Endodermal cell (in vitro differentiated cells): ENCODE results near the gene DAP. TPM values are rescaled to one million over a fixed set of nuclear protein-coding genes. Genes with fewer than 3 reads are reported as not detected.

ENCODE experiments used
- DNase-seq: peaks from one replicate; pipeline ENCODE4 v3.0.0-alpha.2; 2017
- H3K27ac ChIP-seq: 2 replicates; pipeline ENCODE4 v1.5.1; 2013; ENCODE audit warnings: mild to moderate bottlenecking, low read depth, low read length, moderate library complexity
- H3K27me3 ChIP-seq: 2 replicates; pipeline ENCODE4 v1.6.1; 2013; ENCODE audit warnings: mild to moderate bottlenecking, low read length, moderate library complexity; ENCODE audit not compliant: insufficient read depth, control insufficient read depth, poor library complexity, severe bottlenecking
- H3K36me3 ChIP-seq: 2 replicates; pipeline ENCODE4 v1.7.0; 2013; ENCODE audit warnings: mild to moderate bottlenecking, low read length, moderate library complexity; ENCODE audit not compliant: control insufficient read depth, insufficient read depth
- H3K4me1 ChIP-seq: one replicate; pipeline ENCODE4 v1.7.0; 2013; ENCODE audit warnings: low read length; ENCODE audit not compliant: control insufficient read depth, insufficient read depth
- H3K4me3 ChIP-seq: 2 replicates; pipeline ENCODE4 v1.5.1; 2013; ENCODE audit warnings: mild to moderate bottlenecking, low read length, moderate library complexity
- H3K9ac ChIP-seq: 2 replicates; pipeline ENCODE4 v1.6.1; 2013; ENCODE audit warnings: mild to moderate bottlenecking, low read length, moderate library complexity; ENCODE audit not compliant: poor library complexity, severe bottlenecking; ENCODE audit errors: extremely low read depth
- H3K9me3 ChIP-seq: 2 replicates; pipeline ENCODE4 v1.6.1; 2013; ENCODE audit warnings: mild to moderate bottlenecking, low read length, moderate library complexity; ENCODE audit not compliant: control insufficient read depth
- H3K27ac Mint-ChIP-seq: 2 replicates; pipeline ENCODE4 v1.8.0; 2020; ENCODE audit warnings: mixed read lengths
- H3K27me3 Mint-ChIP-seq: 2 replicates; pipeline ENCODE4 v1.8.0; 2021; ENCODE audit warnings: mild to moderate bottlenecking, mixed read lengths; ENCODE audit not compliant: insufficient read depth
- H3K36me3 Mint-ChIP-seq: 2 replicates; pipeline ENCODE4 v1.8.0; 2020; ENCODE audit warnings: low read depth, mixed read lengths
- H3K4me1 Mint-ChIP-seq: 2 replicates; pipeline ENCODE4 v1.8.0; 2020; ENCODE audit warnings: mixed read lengths
- H3K4me3 Mint-ChIP-seq: 2 replicates; pipeline ENCODE4 v1.8.0; 2020; ENCODE audit warnings: mild to moderate bottlenecking, moderate library complexity, mixed read lengths
- H3K9me3 Mint-ChIP-seq: 2 replicates; pipeline ENCODE4 v1.8.0; 2020; ENCODE audit warnings: mild to moderate bottlenecking, mixed read lengths
- WGBS, 2 experiments: methylation state at CpG; one replicate each; pipeline versions ENCODE4 v1.1.5 to v1.1.7; 2013; ENCODE audit warnings: missing lambda C conversion rate in 2 of 2, mixed read lengths in 1 of 2; ENCODE audit not compliant: insufficient coverage in 1 of 2, insufficient read length in 1 of 2; 5-methylcytosine and 5-hydroxymethylcytosine counted together
- total RNA-seq, 2 donors: library from RNA; stranded (reverse); fragmentation: NEBNext Ultra II Directional in 1 of 2; extraction: Animal tissue kit (Norgen Biotek cat#: 25700) in 1 of 2; gene quantifications; 2 replicates in 1 of 2; 3 replicates in 1 of 2; pipeline ENCODE4 v1.2.1, GENCODE V29; 2021
- TF ChIP-seq, protein P1 (sequence below): fragments of 200-600 bp; sonication (generic); conservative IDR thresholded peaks from 2 replicates; pipeline ENCODE4 v1.5.0; 2021; ENCODE audit warnings: antibody characterized with exemption, mild to moderate bottlenecking

Gene DAP
- total RNA-seq, 2 donors from 2014 or later, result 77.7 to 106 TPM

- peaks cover 6% of the 10 kb centered on the region for H3K4me1 Mint-ChIP-seq
- WGBS, 2 experiments, result 92 to 94% methylated on average over 19 to 22 of the region's 22 CpGs
- H3K4me3 Mint-ChIP-seq, result no peak overlapping the region
- no peaks in the 10 kb centered on the region for H3K27me3 ChIP-seq
- H3K4me1 ChIP-seq, result no peaks in the 10 kb centered on the region
- peaks cover 51% of the 10 kb centered on the region for H3K36me3 ChIP-seq
- TF ChIP-seq, protein P1, sequence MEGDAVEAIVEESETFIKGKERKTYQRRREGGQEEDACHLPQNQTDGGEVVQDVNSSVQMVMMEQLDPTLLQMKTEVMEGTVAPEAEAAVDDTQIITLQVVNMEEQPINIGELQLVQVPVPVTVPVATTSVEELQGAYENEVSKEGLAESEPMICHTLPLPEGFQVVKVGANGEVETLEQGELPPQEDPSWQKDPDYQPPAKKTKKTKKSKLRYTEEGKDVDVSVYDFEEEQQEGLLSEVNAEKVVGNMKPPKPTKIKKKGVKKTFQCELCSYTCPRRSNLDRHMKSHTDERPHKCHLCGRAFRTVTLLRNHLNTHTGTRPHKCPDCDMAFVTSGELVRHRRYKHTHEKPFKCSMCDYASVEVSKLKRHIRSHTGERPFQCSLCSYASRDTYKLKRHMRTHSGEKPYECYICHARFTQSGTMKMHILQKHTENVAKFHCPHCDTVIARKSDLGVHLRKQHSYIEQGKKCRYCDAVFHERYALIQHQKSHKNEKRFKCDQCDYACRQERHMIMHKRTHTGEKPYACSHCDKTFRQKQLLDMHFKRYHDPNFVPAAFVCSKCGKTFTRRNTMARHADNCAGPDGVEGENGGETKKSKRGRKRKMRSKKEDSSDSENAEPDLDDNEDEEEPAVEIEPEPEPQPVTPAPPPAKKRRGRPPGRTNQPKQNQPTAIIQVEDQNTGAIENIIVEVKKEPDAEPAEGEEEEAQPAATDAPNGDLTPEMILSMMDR, result no peak
- no peak overlapping the region for H3K27ac ChIP-seq
- no peak overlapping the region for H3K9ac ChIP-seq
- no peaks in the 10 kb centered on the region for H3K27me3 Mint-ChIP-seq
- H3K9me3 ChIP-seq, result peaks cover 14% of the 10 kb centered on the region
- peaks cover 11% of the 10 kb centered on the region for H3K9me3 Mint-ChIP-seq
- DNase-seq, result no peak
- H3K4me3 ChIP-seq, result no peak overlapping the region
- peaks cover 45% of the 10 kb centered on the region for H3K36me3 Mint-ChIP-seq
- no peak overlapping the region for H3K27ac Mint-ChIP-seq
Measured at GRCh38 chr5:10681731-10682679, 79.0 kb downstream of the DAP start.

GRCh38 chr5:10680876-10681481, 80.1 kb downstream of the DAP start:
- Histone ChIP-seq H3K9me3 (peaks cover 7% of the 10 kb centered on the region), H3K27me3 (no peaks in the 10 kb centered on the region), H3K27ac (no peak overlapping the region), H3K9ac (no peak overlapping the region), H3K4me3 (no peak overlapping the region), H3K36me3 (peaks cover 51% of the 10 kb centered on the region), H3K4me1 (no peaks in the 10 kb centered on the region)
- H3K4me3 Mint-ChIP-seq, result no peak overlapping the region
- H3K36me3 Mint-ChIP-seq, result peaks cover 40% of the 10 kb centered on the region
- peaks cover 6% of the 10 kb centered on the region for H3K9me3 Mint-ChIP-seq
- WGBS, 2 experiments, result 96 to 99% methylated on average over 13 to 17 of the region's 17 CpGs
- peaks cover 6% of the 10 kb centered on the region for H3K4me1 Mint-ChIP-seq
- H3K27ac Mint-ChIP-seq, result no peak overlapping the region
- TF ChIP-seq, protein P1, result peak; percentile 53
- DNase-seq, result peak; percentile 72
- H3K27me3 Mint-ChIP-seq, result no peaks in the 10 kb centered on the region

- WGBS, 2 experiments, result 92 to 96% methylated on average over 11 to 15 of the region's 15 CpGs
Measured at GRCh38 chr5:10679336-10679988, 81.6 kb downstream of the DAP start.

More at GRCh38 chr5:10679336-10679988, 81.6 kb downstream of the DAP start:
- H3K36me3 Mint-ChIP-seq, result peaks cover 37% of the 10 kb centered on the region
- no peak overlapping the region for H3K4me3 Mint-ChIP-seq
- H3K4me1 Mint-ChIP-seq, result no peaks in the 10 kb centered on the region
- Histone ChIP-seq H3K36me3 (peaks cover 51% of the 10 kb centered on the region), H3K27ac (no peak overlapping the region), H3K4me1 (no peaks in the 10 kb centered on the region), H3K4me3 (no peak overlapping the region), H3K9me3 (peaks cover 7% of the 10 kb centered on the region), H3K27me3 (no peaks in the 10 kb centered on the region), H3K9ac (no peak overlapping the region)
- peaks cover 3% of the 10 kb centered on the region for H3K27me3 Mint-ChIP-seq
- peaks cover 6% of the 10 kb centered on the region for H3K9me3 Mint-ChIP-seq
- DNase-seq, result no peak
- TF ChIP-seq, protein P1, result no peak
- H3K27ac Mint-ChIP-seq, result no peak overlapping the region
